ENCODE measurements around the gene PAPOLB. TPM values are rescaled to one million over a fixed set of nuclear protein-coding genes. Genes with fewer than 3 reads are reported as not detected.
A peak's percentile ranks its signal among the peaks of the same experiment; 100 is the strongest.

PAPOLB gene
- total RNA-seq, 4 donors from 2014 or later: 0.11 to 0.30 TPM; not detected in 2

DNA sequence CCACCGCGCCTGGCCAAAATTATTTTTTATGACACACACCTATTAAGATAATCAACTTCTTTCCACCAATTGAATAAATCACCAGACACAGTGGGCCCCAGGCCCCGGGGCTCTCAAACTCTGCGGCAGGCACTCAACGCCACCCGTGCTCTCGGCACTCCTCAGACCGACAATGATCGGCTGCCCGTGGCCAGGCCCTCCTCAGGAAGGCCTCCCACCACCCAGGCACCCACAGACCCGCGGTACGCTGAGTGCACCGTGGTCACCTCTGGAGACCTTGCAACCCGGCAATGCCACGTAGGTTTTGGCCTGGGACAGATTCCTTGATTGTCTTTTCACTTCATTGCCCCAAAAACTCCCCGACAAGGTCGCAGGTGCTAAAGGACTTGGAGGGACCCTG is 14.8 kb upstream of the PAPOLB start:
- no peak for TF ChIP-seq POLR2A (IDR thresholded peaks at IDR 0.05)
- no peak for TF ChIP-seq POLR2AphosphoS5 (IDR thresholded peaks at IDR 0.05)
- TF ChIP-seq EP300 (IDR thresholded peaks at IDR 0.05): no peak
- TF ChIP-seq, protein P1, sequence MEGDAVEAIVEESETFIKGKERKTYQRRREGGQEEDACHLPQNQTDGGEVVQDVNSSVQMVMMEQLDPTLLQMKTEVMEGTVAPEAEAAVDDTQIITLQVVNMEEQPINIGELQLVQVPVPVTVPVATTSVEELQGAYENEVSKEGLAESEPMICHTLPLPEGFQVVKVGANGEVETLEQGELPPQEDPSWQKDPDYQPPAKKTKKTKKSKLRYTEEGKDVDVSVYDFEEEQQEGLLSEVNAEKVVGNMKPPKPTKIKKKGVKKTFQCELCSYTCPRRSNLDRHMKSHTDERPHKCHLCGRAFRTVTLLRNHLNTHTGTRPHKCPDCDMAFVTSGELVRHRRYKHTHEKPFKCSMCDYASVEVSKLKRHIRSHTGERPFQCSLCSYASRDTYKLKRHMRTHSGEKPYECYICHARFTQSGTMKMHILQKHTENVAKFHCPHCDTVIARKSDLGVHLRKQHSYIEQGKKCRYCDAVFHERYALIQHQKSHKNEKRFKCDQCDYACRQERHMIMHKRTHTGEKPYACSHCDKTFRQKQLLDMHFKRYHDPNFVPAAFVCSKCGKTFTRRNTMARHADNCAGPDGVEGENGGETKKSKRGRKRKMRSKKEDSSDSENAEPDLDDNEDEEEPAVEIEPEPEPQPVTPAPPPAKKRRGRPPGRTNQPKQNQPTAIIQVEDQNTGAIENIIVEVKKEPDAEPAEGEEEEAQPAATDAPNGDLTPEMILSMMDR (IDR thresholded peaks at IDR 0.05): no peak
- Histone ChIP-seq H3K4me1 (peaks cover 8% of the 10 kb centered on the region), H3K36me3 (no peaks in the 10 kb centered on the region), H3K27ac (no peak overlapping the region), H3K4me3 (no peak overlapping the region), H3K27me3 (no peaks in the 10 kb centered on the region), H3K9me3 (no peaks in the 10 kb centered on the region)
- 98% methylated on average over 9 of the region's 18 CpGs for WGBS
- DNase-seq (ENCODE audit: low spot score in 2 of 2): no peak

DNA sequence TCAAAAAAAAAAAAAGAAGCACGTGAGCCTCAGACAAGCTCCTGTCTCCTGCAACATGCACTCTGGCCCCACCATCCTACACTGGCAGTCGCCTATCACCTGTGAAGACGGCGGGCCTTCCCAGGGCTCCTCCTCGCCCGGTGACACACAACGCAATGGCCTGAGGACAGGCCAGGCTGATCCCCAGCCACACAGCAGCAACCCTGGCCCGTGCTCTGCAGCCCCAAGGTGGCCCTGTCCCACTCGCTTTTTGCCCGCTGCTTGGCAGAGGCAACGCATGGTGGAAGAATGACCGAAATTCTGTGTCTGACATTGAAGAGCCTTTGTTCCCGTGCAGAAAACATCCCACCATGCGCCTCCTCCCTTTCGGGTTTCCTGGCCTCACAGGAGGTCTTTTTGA is 13.6 kb upstream of the PAPOLB start:
- H3K27ac ChIP-seq: no peak overlapping the region
- TF ChIP-seq EP300 (IDR thresholded peaks at IDR 0.05): no peak
- no peak for TF ChIP-seq POLR2AphosphoS5 (IDR thresholded peaks at IDR 0.05)
- H3K27me3 ChIP-seq: no peaks in the 10 kb centered on the region
- H3K9me3 ChIP-seq: no peaks in the 10 kb centered on the region
- 92% methylated on average over 15 of the region's 15 CpGs for WGBS
- peaks cover 8% of the 10 kb centered on the region for H3K4me1 ChIP-seq
- no peak overlapping the region for H3K4me3 ChIP-seq
- no peak for DNase-seq (ENCODE audit: low spot score in 2 of 2)
- H3K36me3 ChIP-seq: no peaks in the 10 kb centered on the region

DNA sequence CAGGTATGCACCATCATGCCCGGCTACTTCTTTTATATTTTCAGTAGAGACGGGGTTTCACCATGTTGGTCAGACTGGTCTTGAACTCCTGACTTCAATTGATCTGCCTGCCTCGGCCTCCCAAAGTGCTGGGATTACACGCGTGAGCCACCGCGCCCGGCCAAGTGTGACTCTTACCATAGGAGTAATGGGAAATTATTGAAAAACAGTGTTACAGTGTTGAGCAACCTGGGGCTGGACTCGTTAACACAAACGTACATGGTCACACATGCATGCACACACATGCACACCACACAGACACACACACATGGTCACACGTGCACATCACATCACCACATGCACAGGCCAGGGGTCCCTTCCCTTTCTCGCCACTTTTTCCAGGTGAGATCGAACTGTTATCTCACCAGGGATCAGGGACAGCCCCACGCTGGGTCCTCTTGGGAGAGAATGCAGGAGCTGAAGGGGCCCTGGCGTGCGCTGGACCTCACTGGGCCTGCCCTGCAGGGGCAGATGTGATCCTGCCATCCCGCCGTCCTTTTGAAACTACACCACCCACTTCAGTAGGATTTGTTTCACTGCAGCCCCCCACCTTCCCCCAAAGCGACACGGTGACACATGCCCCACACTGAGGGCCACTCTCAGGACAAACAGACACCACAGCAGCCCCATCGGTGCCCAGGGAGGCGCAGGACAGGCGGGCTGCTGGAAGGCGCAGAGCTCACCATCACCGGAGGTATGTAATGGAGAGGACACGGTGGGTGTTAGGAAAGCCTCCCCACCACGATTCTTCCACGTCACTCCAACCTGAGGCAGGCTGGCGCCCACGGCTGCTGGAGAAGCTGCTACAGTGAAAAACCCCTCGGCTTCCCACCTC is 11.5 kb upstream of the PAPOLB start:
- peak in 1 of 2 donors; percentile 67 for DNase-seq (ENCODE audit: low spot score in 2 of 2)
- TF ChIP-seq, protein P1 (IDR thresholded peaks at IDR 0.05): no peak
- TF ChIP-seq EP300 (IDR thresholded peaks at IDR 0.05): no peak
- no peak for TF ChIP-seq POLR2A (IDR thresholded peaks at IDR 0.05)
- no peak for TF ChIP-seq POLR2AphosphoS5 (IDR thresholded peaks at IDR 0.05)
- Histone ChIP-seq H3K9me3 (no peaks in the 10 kb centered on the region), H3K27me3 (no peaks in the 10 kb centered on the region), H3K4me1 (peaks cover under 1% of the 10 kb centered on the region), H3K4me3 (no peak overlapping the region), H3K36me3 (no peaks in the 10 kb centered on the region), H3K27ac (no peak overlapping the region)
- 91% methylated on average over 31 of the region's 31 CpGs for WGBS

DNA sequence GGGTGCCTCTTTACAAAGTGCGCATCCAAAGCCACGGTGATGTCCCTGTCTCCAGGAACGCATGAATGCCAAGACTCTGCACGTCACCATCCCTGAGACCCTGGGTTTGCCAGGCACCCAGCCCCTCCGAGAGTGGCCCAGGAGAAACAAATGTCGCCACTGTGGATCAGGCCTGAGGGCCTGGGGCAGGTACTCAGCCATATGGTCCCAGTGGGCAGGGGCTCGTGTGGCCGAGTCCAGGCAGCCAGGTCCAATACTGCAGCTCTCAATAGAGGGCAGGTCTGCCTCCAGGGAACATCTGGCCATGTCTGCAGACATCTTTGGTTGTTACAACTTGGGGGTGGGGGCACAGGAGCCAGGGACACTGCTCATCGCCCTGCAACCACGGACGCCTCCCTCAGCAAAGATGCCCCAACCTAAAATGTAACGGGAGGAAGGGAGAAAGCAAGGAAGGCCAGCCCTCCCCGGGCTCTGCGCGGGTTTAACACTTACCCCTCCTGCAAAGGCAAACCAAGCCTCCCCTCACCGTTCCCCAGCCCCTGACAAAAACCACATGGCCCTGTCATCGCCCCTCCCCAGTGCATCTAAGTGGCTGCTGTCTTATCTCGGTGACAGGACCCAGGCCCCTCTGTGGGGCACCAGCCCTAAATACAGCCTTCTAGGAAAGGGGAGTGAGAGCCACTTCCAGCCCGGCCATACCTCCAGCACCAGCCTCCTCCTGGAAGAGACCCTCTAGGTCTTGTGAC is 10.3 kb upstream of the PAPOLB start:
- TF ChIP-seq POLR2AphosphoS5 (IDR thresholded peaks at IDR 0.05): no peak
- TF ChIP-seq, protein P1 (IDR thresholded peaks at IDR 0.05): no peak
- Histone ChIP-seq H3K36me3 (no peaks in the 10 kb centered on the region), H3K27ac (no peak overlapping the region), H3K4me1 (no peaks in the 10 kb centered on the region), H3K27me3 (no peaks in the 10 kb centered on the region), H3K4me3 (no peak overlapping the region), H3K9me3 (no peaks in the 10 kb centered on the region)
- DNase-seq (ENCODE audit: low spot score in 2 of 2): no peak
- WGBS: 82% methylated on average over 17 of the region's 19 CpGs

DNA sequence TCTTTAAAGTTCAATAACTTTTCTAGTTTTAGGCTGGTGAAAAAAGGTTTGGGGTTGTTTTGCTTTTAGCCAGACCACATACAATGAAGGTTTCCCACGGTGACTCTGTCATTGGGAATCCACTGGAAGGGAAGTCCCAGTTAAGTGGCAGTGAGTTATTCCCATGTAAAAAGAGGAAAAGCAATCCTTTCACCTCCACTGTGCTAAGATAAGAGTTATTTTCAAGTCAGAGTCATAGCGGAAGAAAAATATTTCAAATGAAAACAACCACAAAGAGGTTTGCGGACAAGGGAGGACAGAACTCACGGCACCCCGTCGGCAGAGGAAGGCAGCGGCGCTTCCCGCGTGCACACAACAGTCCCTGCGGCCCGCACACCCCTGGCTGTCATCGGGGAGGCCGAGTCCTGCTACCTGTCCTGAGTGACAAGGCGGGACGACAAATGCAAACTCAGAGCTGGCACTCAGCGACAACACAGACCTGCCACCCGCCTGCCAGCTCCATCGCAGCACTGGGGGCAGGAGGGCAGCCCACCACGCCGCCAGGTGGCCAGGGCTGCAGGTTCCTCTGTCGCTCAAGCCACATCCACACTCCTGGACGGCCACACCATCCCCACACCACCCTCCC is 9.3 kb upstream of the PAPOLB start:
- TF ChIP-seq POLR2A (IDR thresholded peaks at IDR 0.05) (no peak), EP300 (IDR thresholded peaks at IDR 0.05) (no peak), POLR2AphosphoS5 (IDR thresholded peaks at IDR 0.05) (no peak)
- Histone ChIP-seq H3K4me3 (no peak overlapping the region), H3K36me3 (no peaks in the 10 kb centered on the region), H3K4me1 (no peaks in the 10 kb centered on the region), H3K27me3 (no peaks in the 10 kb centered on the region), H3K27ac (no peak overlapping the region), H3K9me3 (no peaks in the 10 kb centered on the region)
- 61% methylated on average over 13 of the region's 23 CpGs for WGBS
- peak in 1 of 2 donors; percentile 76 for DNase-seq (ENCODE audit: low spot score in 2 of 2)

DNA sequence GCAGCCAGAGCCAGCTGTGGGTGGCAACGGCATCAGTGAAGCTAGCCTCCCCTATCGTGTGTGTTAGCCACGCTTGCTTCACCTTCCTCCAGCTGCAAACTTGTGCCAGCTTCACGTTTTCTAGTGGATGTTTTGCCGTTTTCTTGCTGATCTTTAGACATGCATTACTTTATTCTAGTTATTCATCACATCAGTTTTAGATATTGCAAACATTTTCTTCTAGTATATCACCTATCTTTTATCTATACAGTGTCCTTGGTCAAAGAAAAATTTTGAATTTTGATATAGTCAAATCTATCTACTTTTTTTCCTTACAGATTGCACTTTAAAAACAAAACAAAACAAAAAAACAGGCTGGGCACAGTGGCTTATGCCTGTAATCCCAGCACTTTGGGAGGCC is 6.7 kb upstream of the PAPOLB start:
- 93% methylated on average over 5 of the region's 5 CpGs for WGBS
- no peaks in the 10 kb centered on the region for H3K4me1 ChIP-seq
- H3K27ac ChIP-seq: no peak overlapping the region
- H3K9me3 ChIP-seq: no peaks in the 10 kb centered on the region
- TF ChIP-seq, protein P1 (IDR thresholded peaks at IDR 0.05): no peak
- TF ChIP-seq EP300 (IDR thresholded peaks at IDR 0.05) (no peak), POLR2AphosphoS5 (IDR thresholded peaks at IDR 0.05) (no peak), POLR2A (IDR thresholded peaks at IDR 0.05) (no peak)
- H3K27me3 ChIP-seq: peaks cover 4% of the 10 kb centered on the region
- H3K36me3 ChIP-seq: no peaks in the 10 kb centered on the region
- DNase-seq (ENCODE audit: low spot score in 2 of 2): peak in 1 of 2 donors; percentile 40
- H3K4me3 ChIP-seq: no peak overlapping the region

All from suprapubic skin (tissue), 4 donors.